NCI-H446 (cell line): ENCODE results near the gene ALG14.
"Not testable (repeated sequence)": the region's sequence is repeated elsewhere in the genome, so short reads cannot be mapped to it uniquely, and the experiment has no call there.

Source experiments
- DNase-seq, 2 experiments: peaks; one replicate each; lab custom pipeline; 2025; lab: John Stamatoyannopoulos, UW

The ALG14 gene

DNA sequence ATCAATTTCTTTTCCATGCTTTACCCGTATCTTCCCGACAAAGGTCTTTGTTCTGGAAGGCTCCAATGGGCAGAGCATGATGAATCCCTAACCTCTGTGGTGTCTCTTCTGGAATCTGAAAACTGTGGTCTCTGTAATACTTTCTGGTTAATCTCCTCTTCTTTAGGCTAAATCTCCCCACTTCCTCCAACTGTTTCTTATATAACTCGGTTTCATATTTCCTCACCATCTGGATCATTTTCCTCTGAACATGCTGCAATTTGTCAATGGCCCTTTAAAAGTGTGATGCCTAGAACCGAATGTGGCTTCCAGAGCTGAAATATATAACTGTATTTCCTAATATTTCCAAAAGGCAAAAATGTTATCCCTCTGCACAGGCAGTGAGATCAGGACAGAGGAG lies 66.1 kb downstream of the ALG14 start:
- peak in 1 of 2 experiments; percentile 54 for DNase-seq

DNA sequence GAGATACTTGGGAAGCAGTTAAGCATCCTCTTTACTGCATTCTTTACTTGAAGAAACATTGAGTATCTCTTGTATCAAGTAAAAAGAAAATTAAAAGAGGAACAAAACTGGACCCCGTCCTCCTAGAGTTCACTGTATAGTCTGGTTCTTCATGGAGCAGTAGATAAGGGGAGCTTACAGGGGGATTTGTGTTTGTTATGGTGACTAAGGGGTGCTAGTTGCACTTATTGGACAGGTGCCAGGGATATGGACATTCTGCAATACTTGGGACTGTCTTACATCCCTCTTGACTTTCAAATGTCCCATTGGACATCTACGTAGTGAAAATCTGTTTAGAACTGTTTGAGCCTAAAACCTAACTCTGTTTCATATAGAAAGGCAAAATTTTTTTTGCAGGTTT lies 67.2 kb downstream of the ALG14 start:
- no peak for DNase-seq

- no peak for DNase-seq
These were observed 68.7 kb downstream of the ALG14 start for GRCh38 chr1:95004013-95004412.

DNA sequence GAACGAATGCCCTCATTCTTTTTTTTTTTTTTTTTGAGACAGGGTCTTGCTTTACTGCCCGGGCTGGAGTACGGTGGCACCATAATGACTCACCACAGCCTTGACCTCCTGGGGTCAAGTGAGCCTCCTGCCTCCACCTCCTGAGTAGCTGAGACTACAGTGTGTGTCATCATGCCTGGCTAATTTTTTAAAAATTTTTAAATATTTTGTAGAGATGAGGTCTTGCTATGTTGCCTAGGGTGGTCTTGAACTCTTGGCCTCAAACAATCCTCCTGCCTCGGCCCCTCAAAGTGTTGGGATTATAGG lies 69.4 kb downstream of the ALG14 start:
- DNase-seq: no peak

GRCh38 chr1:95002540-95003432 lies 70.0 kb downstream of the ALG14 start:
- peak in 1 of 2 experiments; percentile 52 for DNase-seq

DNA sequence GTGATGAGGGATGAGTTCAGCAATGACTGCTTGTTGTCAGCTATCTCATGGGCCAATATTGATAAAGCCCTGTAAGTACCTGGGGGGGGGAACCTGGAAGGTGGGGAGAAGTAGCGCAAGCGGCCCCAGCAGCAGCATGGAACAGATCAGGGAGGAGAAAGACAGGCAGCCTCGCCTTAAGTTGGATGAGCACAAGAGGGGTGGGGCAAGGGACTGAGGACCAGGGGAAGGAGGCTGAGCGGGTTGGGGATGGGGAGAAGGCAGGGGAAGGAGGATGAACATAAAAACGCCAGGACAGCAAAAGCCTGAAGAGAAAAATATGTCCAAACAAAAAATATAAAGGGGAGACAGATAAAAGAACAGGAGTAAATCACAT lies 70.6 kb downstream of the ALG14 start:
- no peak for DNase-seq

DNA sequence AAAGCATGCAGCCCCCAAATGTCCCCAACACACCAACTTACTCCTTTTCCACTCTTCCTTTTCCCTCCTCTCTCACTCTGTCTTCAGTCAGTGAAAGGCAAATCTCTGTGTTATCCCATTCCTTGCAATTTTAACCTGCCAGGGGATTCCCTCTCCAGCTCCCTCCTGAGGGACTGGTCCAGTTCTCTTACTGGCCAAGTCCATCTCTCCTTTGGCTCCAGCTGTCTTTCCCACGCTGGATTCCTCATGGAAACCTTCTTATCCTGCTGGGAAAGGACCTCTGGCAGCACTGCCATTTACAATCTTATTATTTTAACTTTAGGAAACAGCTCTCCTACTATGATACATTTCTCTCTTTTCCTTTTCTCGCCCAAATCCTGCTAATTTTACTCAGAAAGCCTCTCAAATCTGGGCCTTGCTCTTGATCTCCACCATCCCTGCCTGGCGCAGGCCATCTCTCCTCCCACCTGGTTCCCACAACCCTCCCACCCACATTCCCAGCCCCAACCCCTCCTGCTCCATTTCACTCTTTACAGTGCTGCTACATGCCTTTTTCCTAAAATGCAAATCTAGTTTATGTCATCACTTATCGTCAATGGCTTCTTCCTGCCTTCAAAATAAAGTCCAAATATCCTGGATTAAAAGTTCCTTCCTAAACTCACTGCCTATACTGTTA lies 73.2 kb downstream of the ALG14 start:
- no peak for DNase-seq

GRCh38 chr1:94998748-94999147 lies 74.0 kb downstream of the ALG14 start:
- no peak for DNase-seq

DNA sequence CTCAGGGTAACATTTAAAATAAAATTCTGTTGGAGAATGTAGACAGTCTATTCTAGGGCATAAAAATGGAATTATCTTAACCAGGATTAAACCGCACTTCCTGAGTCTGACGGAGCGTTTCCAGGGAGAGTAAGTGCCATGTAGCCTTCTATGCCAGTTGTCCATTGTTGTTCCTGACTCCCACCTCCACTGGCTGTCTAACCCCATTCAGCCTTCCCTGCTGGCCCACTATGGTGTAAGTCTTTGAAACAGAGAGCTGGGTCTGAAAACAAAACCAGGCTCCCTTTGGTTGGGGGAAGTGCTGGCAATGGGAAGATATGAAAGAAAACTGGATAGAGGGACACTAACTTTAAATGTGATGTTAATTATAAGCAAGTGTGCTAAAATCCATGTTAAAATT lies 74.6 kb downstream of the ALG14 start:
- no peak for DNase-seq

- DNase-seq: not testable (repeated sequence)
These were observed 77.2 kb downstream of the ALG14 start for GRCh38 chr1:94995536-94995935.

- DNase-seq: no peak
These were observed 77.9 kb downstream of the ALG14 start for GRCh38 chr1:94994805-94995204.

- DNase-seq: no peak
These were observed 78.7 kb downstream of the ALG14 start for GRCh38 chr1:94993931-94994645.

GRCh38 chr1:94992863-94993563 lies 79.7 kb downstream of the ALG14 start:
- DNase-seq: no peak

DNA sequence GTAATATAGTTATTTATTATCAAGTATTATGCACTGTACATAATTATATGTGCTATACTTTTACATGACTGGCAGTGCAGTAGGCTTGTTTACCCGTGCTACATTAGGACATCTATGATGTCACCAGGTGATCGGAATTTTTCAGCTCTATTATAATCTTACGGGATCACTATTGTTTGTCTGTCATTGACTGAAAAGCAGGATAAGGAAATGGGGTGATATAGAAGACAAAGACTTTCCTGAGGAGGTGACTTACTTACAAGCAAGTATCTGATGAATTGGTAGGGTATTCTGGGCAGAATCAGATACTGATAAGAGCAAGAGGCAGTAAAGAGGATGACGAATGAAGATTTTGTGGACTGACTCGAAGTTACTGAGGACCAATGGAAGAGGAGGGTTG lies 80.6 kb downstream of the ALG14 start:
- DNase-seq: no peak

GRCh38 chr1:94989911-94990473 lies 82.8 kb downstream of the ALG14 start:
- no peak for DNase-seq

DNA sequence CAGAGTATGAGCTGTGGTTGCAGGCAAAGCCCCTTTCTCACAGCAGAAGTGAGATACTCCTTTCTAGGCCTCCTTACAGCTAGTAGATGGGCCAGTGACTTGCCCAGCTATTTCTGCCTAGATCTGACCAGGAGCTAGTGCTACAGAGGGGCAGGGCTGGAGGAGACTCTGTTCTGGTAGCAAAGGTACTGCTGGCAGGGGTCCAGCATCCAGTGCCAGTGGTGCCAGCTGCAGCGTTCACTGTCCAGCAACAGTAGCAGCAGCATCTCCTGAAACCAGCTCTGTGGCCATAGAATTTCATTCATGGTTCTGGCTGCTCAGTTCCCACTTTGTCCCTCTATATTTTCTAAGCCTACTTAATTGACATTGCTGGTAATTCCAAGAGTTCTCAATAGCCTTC lies 83.4 kb downstream of the ALG14 start:
- no peak for DNase-seq

DNA sequence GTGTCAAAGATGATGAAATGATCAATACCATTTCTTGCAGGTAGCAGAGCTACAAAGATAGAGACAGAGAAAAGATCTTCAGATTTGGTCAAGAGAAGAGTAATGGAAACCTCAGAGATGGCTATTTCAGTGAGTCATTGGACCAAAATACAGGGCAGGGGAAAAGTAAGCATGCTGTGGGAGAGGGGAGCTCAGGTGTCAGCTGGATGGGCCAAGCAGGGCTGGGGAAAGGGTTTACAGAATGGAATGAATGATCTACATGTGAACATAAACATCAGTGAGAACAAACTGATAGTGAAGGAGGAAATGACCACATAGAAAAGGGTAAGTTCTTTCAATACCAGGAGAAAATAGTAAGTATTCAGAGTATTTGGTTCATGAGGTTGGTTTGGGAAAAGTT lies 84.4 kb downstream of the ALG14 start:
- no peak for DNase-seq

- DNase-seq: no peak
These were observed 86.0 kb downstream of the ALG14 start for GRCh38 chr1:94986783-94987182.

- no peak for DNase-seq
These were observed 89.5 kb downstream of the ALG14 start for GRCh38 chr1:94983171-94983739.

DNA sequence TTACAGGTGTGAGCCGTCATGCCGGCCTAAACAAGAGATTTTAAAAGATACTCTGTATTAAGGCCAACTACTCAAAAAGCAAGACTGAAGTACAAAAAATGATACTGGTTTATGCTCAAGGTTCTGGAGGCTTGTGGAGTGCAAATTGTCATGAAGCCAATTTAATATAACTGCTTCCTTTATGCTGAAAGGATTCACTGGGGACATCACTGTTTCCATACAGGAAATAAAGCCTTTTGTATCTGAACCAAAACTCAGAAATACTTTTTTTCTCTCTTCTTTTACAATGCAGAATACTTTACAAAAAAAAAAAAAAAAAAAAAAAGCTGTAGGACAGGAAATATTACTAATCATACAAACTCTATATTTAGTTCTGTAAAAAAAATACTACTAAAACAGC lies 90.4 kb downstream of the ALG14 start:
- DNase-seq: no peak

DNA sequence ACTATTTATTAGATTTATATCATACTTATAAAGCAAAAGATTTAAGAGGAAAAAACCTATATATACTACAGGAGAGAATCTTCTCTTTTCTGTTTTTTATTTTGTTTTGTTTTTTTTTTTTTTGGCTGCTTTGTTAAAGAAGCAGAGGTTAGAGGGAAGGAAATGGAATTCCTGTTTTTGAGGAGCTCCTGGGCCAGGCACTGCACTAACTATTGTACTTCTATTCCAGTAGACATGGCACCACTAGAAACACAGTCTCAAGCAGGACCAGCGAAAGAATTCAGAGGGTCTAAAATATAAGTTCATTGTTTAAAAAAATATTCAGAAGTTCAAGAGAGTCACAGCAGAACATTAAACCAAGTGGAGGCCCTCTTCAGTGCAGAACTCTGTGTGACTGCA lies 91.2 kb downstream of the ALG14 start:
- no peak for DNase-seq
